ENCODE results near the gene RNF7.

Gene RNF7

DNA sequence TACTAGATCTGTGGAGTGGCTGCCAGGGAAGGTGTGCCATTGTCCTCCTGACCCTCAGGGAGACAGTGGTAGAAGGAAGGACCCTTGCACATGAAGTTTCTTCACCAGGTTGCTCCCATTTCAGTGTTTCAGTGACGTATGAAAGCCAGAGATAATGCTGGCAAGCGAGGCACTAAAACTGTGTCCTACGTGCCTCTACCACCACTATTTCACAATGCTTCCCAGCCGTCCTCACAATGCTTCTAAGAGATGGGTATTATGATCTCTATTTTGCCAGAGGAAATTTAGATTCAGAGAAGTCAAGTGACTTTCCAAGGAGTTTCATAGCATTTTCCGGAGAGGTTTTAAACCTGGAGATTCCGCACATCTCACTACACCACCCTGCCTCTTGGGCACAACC, 28.0 kb upstream of the RNF7 start:
- Histone ChIP-seq H3K36me3 (ENCODE audit: control insufficient read depth in 1 of 2, insufficient read depth in 2 of 2, low read length in 2 of 2) (no peaks in the 10 kb centered on the region), H3K27me3 (ENCODE audit: control insufficient read depth in 1 of 2, insufficient read depth in 2 of 2, low read length in 2 of 2) (no peaks in the 10 kb centered on the region), H3K9ac (ENCODE audit: low read depth in 1 of 2, low read length in 2 of 2) (no peak overlapping the region), H3K4me1 (ENCODE audit: control insufficient read depth in 1 of 2, insufficient read depth in 2 of 2, low read length in 2 of 2) (peaks cover 5 to 10% of the 10 kb centered on the region in 2 donors), H3K27ac (ENCODE audit: low read depth, low read length) (no peak overlapping the region), H3K9me3 (ENCODE audit: control insufficient read depth in 1 of 2, low read length in 2 of 2) (no peaks in the 10 kb centered on the region), H3K4me3 (ENCODE audit: low read depth in 1 of 2, low read length in 2 of 2) (no peak overlapping the region)

DNA sequence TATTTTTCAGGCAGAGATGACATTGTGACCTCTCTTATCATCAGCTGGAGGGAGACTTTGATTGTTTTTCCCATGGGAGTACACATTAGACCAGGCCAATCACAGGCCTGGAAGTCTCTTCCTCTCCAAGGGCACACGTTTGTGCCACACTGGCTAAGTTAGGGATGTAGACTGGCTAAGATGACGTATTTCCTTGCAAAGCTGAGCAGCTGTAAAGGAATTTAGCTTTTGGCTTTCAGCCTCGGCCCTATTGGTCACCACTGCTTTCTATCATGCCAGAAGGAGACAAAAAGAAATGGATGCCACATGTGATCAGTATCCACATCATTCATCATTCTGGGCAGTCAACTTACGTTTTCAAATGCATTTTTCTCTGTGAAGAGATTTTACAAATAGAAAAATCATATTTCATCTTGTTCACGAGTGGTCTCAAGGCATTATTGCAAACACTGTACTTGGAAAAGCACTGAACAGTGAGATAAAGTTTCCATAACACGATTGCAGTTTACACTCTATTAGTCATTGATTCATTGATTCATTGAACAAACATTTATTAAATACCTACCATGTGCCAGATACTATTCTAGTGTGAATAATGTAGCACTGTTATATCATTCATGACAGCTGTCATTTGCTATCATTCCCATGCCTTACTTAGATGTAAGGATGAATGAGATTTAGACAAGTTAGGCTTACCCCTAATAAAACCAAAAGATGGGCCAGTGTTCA, 27.0 kb upstream of the RNF7 start:
- Histone ChIP-seq H3K27me3 (ENCODE audit: control insufficient read depth in 1 of 2, insufficient read depth in 2 of 2, low read length in 2 of 2) (no peaks in the 10 kb centered on the region), H3K9me3 (ENCODE audit: control insufficient read depth in 1 of 2, low read length in 2 of 2) (no peaks in the 10 kb centered on the region), H3K27ac (ENCODE audit: low read depth, low read length) (no peak overlapping the region), H3K4me1 (ENCODE audit: control insufficient read depth in 1 of 2, insufficient read depth in 2 of 2, low read length in 2 of 2) (peaks cover 5 to 10% of the 10 kb centered on the region in 2 donors), H3K4me3 (ENCODE audit: low read depth in 1 of 2, low read length in 2 of 2) (no peak overlapping the region), H3K9ac (ENCODE audit: low read depth in 1 of 2, low read length in 2 of 2) (no peak overlapping the region), H3K36me3 (ENCODE audit: control insufficient read depth in 1 of 2, insufficient read depth in 2 of 2, low read length in 2 of 2) (no peaks in the 10 kb centered on the region)

DNA sequence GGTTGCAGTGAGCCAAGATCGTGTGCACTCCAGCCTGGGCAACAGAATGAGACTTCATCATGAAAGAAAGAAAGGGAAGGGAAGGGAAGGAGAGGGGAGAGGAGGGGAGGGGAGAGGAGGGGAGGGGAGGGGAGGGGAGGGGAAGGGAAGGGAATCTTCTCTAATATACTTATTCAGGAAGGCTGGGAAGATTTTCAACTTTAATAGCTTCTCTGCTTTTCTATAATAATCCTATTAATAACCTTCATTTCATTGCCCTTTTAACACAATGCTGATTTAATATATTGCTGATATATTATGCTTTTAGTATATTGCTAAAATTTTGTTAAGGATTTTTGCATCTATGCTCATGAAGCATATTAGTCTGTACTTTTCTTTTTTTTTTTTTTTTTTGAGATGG, 23.4 kb upstream of the RNF7 start:
- H3K36me3 ChIP-seq (ENCODE audit: control insufficient read depth in 1 of 2, insufficient read depth in 2 of 2, low read length in 2 of 2) = no peaks in the 10 kb centered on the region
- no peaks in the 10 kb centered on the region for H3K4me1 ChIP-seq (ENCODE audit: control insufficient read depth in 1 of 2, insufficient read depth in 2 of 2, low read length in 2 of 2)
- H3K4me3 ChIP-seq (ENCODE audit: low read depth in 1 of 2, low read length in 2 of 2) = no peak overlapping the region
- H3K27ac ChIP-seq (ENCODE audit: low read depth, low read length) = no peak overlapping the region
- no peak overlapping the region for H3K9ac ChIP-seq (ENCODE audit: low read depth in 1 of 2, low read length in 2 of 2)
- no peaks in the 10 kb centered on the region for H3K9me3 ChIP-seq (ENCODE audit: control insufficient read depth in 1 of 2, low read length in 2 of 2)
- H3K27me3 ChIP-seq (ENCODE audit: control insufficient read depth in 1 of 2, insufficient read depth in 2 of 2, low read length in 2 of 2) = no peaks in the 10 kb centered on the region

DNA sequence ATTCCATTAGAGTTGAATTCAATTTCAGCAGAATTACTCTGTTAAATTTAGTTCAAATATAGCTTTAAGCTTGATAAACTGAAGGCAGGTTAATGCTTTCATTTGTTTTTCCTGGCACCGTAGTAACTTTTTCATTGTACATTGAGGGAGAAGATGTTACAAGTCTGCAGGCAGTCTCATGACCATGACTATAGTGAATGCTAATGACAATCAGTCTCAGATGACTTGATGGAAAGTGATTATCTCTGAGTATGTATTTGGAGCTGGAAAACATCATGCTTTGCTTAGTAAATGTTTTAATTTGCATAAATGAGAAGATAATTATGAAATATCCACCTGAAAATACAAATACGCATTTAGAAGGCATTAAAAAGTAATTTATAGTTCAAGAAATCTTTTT, 16.0 kb upstream of the RNF7 start:
- Histone ChIP-seq H3K4me1 (ENCODE audit: control insufficient read depth in 1 of 2, insufficient read depth in 2 of 2, low read length in 2 of 2) (no peaks in the 10 kb centered on the region), H3K36me3 (ENCODE audit: control insufficient read depth in 1 of 2, insufficient read depth in 2 of 2, low read length in 2 of 2) (no peaks in the 10 kb centered on the region), H3K27me3 (ENCODE audit: control insufficient read depth in 1 of 2, insufficient read depth in 2 of 2, low read length in 2 of 2) (no peaks in the 10 kb centered on the region), H3K27ac (ENCODE audit: low read depth, low read length) (no peak overlapping the region), H3K4me3 (ENCODE audit: low read depth in 1 of 2, low read length in 2 of 2) (no peak overlapping the region), H3K9ac (ENCODE audit: low read depth in 1 of 2, low read length in 2 of 2) (no peak overlapping the region), H3K9me3 (ENCODE audit: control insufficient read depth in 1 of 2, low read length in 2 of 2) (no peaks in the 10 kb centered on the region)

DNA sequence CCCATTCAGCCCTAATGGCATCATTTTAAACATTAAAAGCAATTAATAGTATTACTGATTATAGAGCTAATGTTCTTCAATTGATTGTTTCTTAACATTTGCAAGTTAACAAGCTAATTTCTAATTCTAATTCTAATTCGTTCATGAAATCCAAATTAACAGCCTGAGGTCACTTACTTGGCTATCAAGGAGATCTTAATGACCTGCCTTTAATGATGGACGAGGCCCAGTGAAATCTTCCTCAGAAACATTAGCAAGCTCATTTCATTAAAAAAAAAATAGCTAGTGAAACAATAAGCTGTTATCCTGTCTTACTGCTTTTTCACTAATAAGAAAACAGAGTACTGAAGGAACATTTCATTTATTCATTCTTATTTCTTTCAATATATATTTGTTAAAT, 15.4 kb upstream of the RNF7 start:
- no peaks in the 10 kb centered on the region for H3K9me3 ChIP-seq (ENCODE audit: control insufficient read depth in 1 of 2, low read length in 2 of 2)
- no peak overlapping the region for H3K4me3 ChIP-seq (ENCODE audit: low read depth in 1 of 2, low read length in 2 of 2)
- no peaks in the 10 kb centered on the region for H3K27me3 ChIP-seq (ENCODE audit: control insufficient read depth in 1 of 2, insufficient read depth in 2 of 2, low read length in 2 of 2)
- H3K36me3 ChIP-seq (ENCODE audit: control insufficient read depth in 1 of 2, insufficient read depth in 2 of 2, low read length in 2 of 2) = no peaks in the 10 kb centered on the region
- H3K27ac ChIP-seq (ENCODE audit: low read depth, low read length) = no peak overlapping the region
- no peak overlapping the region for H3K9ac ChIP-seq (ENCODE audit: low read depth in 1 of 2, low read length in 2 of 2)
- no peaks in the 10 kb centered on the region for H3K4me1 ChIP-seq (ENCODE audit: control insufficient read depth in 1 of 2, insufficient read depth in 2 of 2, low read length in 2 of 2)

DNA sequence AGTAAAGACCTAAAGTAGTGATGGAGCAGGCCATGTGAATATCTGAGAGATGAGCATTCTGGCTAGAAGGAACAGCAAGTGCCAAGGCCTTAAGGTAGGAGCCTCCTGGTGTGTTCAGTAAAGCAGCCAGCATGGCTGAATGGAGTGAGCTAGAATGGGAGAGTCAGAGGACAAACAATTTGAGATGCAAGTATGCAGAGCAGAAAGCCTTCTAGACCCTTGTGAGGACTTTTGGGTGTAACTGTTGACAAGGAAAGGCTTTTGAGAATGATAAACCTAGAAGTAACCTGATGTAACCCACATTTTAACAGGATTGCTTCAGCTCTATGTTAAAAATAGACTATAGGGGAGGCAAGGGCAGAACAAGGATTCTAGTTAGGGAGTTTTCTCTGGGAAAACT, 14.8 kb upstream of the RNF7 start:
- H3K9ac ChIP-seq (ENCODE audit: low read depth in 1 of 2, low read length in 2 of 2) = no peak overlapping the region
- no peaks in the 10 kb centered on the region for H3K9me3 ChIP-seq (ENCODE audit: control insufficient read depth in 1 of 2, low read length in 2 of 2)
- no peaks in the 10 kb centered on the region for H3K4me1 ChIP-seq (ENCODE audit: control insufficient read depth in 1 of 2, insufficient read depth in 2 of 2, low read length in 2 of 2)
- no peaks in the 10 kb centered on the region for H3K36me3 ChIP-seq (ENCODE audit: control insufficient read depth in 1 of 2, insufficient read depth in 2 of 2, low read length in 2 of 2)
- no peaks in the 10 kb centered on the region for H3K27me3 ChIP-seq (ENCODE audit: control insufficient read depth in 1 of 2, insufficient read depth in 2 of 2, low read length in 2 of 2)
- H3K4me3 ChIP-seq (ENCODE audit: low read depth in 1 of 2, low read length in 2 of 2) = no peak overlapping the region
- H3K27ac ChIP-seq (ENCODE audit: low read depth, low read length) = no peak overlapping the region

DNA sequence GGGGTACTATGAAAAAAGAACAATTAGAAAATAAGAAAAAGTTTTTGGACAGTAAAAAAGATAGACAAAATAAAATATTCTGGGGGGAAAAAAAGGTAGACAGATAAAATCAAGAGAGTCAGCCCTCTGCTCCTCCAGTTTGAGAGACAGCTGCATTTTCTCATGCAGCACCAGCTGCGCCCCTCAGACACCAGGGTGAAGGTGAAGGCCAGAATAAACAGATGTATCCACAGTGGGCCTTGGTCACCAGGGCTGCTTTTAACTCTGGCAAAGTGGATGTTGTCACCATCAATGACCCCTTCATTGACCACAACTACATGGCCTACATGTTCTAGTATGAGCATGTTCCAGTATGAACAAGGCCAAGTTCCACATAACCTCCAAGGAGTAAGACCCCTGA, 13.9 kb upstream of the RNF7 start:
- no peaks in the 10 kb centered on the region for H3K27me3 ChIP-seq (ENCODE audit: control insufficient read depth in 1 of 2, insufficient read depth in 2 of 2, low read length in 2 of 2)
- no peaks in the 10 kb centered on the region for H3K9me3 ChIP-seq (ENCODE audit: control insufficient read depth in 1 of 2, low read length in 2 of 2)
- no peak overlapping the region for H3K4me3 ChIP-seq (ENCODE audit: low read depth in 1 of 2, low read length in 2 of 2)
- H3K27ac ChIP-seq (ENCODE audit: low read depth, low read length) = no peak overlapping the region
- no peaks in the 10 kb centered on the region for H3K36me3 ChIP-seq (ENCODE audit: control insufficient read depth in 1 of 2, insufficient read depth in 2 of 2, low read length in 2 of 2)
- H3K9ac ChIP-seq (ENCODE audit: low read depth in 1 of 2, low read length in 2 of 2) = no peak overlapping the region
- no peaks in the 10 kb centered on the region for H3K4me1 ChIP-seq (ENCODE audit: control insufficient read depth in 1 of 2, insufficient read depth in 2 of 2, low read length in 2 of 2)

DNA sequence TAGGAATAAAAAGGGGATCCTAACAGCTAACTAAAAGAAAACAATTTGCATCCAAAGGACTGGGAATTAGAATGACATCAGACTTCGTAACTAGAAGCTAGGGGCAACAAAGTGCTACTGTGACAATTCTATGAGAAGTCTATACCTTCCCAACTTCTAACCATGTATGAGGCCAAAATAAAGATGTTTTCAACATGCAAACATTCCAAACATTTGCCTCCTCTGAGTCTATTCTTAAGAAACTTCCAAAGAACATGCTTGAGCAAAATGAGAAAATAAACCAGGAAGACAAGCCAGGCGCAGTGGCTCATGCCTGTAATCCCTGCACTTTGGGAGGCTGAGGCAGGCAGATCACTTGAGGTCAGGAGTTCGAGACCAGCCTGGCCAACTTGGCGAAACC, 13.1 kb upstream of the RNF7 start:
- Histone ChIP-seq H3K4me3 (ENCODE audit: low read depth in 1 of 2, low read length in 2 of 2) (no peak overlapping the region), H3K36me3 (ENCODE audit: control insufficient read depth in 1 of 2, insufficient read depth in 2 of 2, low read length in 2 of 2) (no peaks in the 10 kb centered on the region), H3K4me1 (ENCODE audit: control insufficient read depth in 1 of 2, insufficient read depth in 2 of 2, low read length in 2 of 2) (no peaks in the 10 kb centered on the region), H3K9me3 (ENCODE audit: control insufficient read depth in 1 of 2, low read length in 2 of 2) (no peaks in the 10 kb centered on the region), H3K27ac (ENCODE audit: low read depth, low read length) (no peak overlapping the region), H3K27me3 (ENCODE audit: control insufficient read depth in 1 of 2, insufficient read depth in 2 of 2, low read length in 2 of 2) (no peaks in the 10 kb centered on the region), H3K9ac (ENCODE audit: low read depth in 1 of 2, low read length in 2 of 2) (no peak overlapping the region)

DNA sequence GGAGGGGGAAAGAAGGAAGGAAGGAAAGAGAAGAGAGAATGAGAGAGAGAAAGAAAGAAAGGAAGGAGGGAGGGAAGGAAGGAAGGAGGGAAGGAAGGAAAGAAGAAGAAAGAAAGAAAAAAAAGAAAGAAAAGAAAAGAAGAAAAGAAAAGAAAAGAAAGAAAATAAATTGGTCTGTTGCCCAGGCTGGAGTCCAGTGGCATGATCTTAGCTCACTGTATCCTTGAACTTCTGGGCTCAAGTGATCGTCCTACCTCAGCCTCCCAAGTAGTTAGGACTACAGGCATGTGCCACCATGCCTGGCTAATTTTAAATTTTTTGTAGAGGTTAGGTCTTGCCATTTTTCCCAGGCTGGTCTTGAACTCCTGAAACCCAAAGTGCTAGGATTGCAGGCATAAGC, 11.6 kb upstream of the RNF7 start:
- Histone ChIP-seq H3K36me3 (ENCODE audit: control insufficient read depth in 1 of 2, insufficient read depth in 2 of 2, low read length in 2 of 2) (no peaks in the 10 kb centered on the region), H3K27ac (ENCODE audit: low read depth, low read length) (no peak overlapping the region), H3K9ac (ENCODE audit: low read depth in 1 of 2, low read length in 2 of 2) (no peak overlapping the region), H3K4me1 (ENCODE audit: control insufficient read depth in 1 of 2, insufficient read depth in 2 of 2, low read length in 2 of 2) (no peaks in the 10 kb centered on the region), H3K27me3 (ENCODE audit: control insufficient read depth in 1 of 2, insufficient read depth in 2 of 2, low read length in 2 of 2) (no peaks in the 10 kb centered on the region), H3K4me3 (ENCODE audit: low read depth in 1 of 2, low read length in 2 of 2) (no peak overlapping the region), H3K9me3 (ENCODE audit: control insufficient read depth in 1 of 2, low read length in 2 of 2) (no peaks in the 10 kb centered on the region)

DNA sequence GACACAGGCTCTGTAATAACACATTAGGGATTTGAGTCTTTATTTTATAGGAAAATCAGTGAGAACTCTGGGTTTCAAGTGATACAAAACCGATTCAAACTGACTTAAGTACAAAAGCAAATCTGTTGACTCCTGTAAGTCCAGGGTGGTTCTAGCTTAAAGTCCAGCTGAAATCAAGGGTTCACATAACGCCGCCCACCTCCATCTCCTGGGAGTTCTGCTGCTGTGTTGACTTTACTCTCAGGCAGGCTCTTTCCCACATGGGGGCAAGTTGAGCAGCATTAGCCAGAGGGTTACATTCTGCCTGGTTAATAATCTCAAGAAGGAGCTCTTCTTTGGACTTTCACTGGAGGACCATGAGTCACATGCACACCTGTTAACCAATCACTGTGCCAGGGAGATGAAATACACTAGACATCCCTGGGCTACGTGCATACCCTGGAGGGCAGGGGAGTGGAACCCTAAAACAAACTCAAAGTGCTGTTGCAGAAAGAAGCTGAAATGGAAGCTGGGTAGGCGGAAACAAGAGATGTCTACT, 9.7 kb upstream of the RNF7 start:
- no peak overlapping the region for H3K27ac ChIP-seq (ENCODE audit: low read depth, low read length)
- H3K9ac ChIP-seq (ENCODE audit: low read depth in 1 of 2, low read length in 2 of 2) = no peak overlapping the region
- H3K27me3 ChIP-seq (ENCODE audit: control insufficient read depth in 1 of 2, insufficient read depth in 2 of 2, low read length in 2 of 2) = no peaks in the 10 kb centered on the region
- H3K9me3 ChIP-seq (ENCODE audit: control insufficient read depth in 1 of 2, low read length in 2 of 2) = no peaks in the 10 kb centered on the region
- H3K4me1 ChIP-seq (ENCODE audit: control insufficient read depth in 1 of 2, insufficient read depth in 2 of 2, low read length in 2 of 2) = no peaks in the 10 kb centered on the region
- no peaks in the 10 kb centered on the region for H3K36me3 ChIP-seq (ENCODE audit: control insufficient read depth in 1 of 2, insufficient read depth in 2 of 2, low read length in 2 of 2)
- no peak overlapping the region for H3K4me3 ChIP-seq (ENCODE audit: low read depth in 1 of 2, low read length in 2 of 2)
